BLaER1 (cell line): Measurements from ENCODE around the gene FREM2.

Experiments used
- H3K27ac ChIP-seq: shearing (Covaris generic); formaldehyde crosslinking; 2 replicates; pipeline ENCODE4 v1.8.1; 2022
- H3K27me3 ChIP-seq: shearing (Covaris generic); formaldehyde crosslinking; 2 replicates; pipeline ENCODE4 v1.8.1; 2022
- H3K36me3 ChIP-seq: shearing (Covaris generic); formaldehyde crosslinking; 2 replicates; pipeline ENCODE4 v1.8.1; 2022
- H3K4me1 ChIP-seq: shearing (Covaris generic); formaldehyde crosslinking; 2 replicates; pipeline ENCODE4 v1.8.1; 2022
- H3K4me2 ChIP-seq: shearing (Covaris generic); formaldehyde crosslinking; 2 replicates; pipeline ENCODE4 v1.8.1; 2022
- H3K4me3 ChIP-seq: shearing (Covaris generic); formaldehyde crosslinking; 2 replicates; pipeline ENCODE4 v1.8.1; 2022
- H3K9ac ChIP-seq: shearing (Covaris generic); formaldehyde crosslinking; 2 replicates; pipeline ENCODE4 v1.8.1; 2022
- H3K9me3 ChIP-seq: shearing (Covaris generic); formaldehyde crosslinking; 2 replicates; pipeline ENCODE4 v1.8.1; 2022
- H4K20me1 ChIP-seq: shearing (Covaris generic); formaldehyde crosslinking; 2 replicates; pipeline ENCODE4 v1.8.1; 2022
- Cebpa-rat ChIP-seq: shearing (Covaris generic); IDR thresholded peaks from 2 replicates; pipeline ENCODE4 v1.8.1; 2022

Gene FREM2

DNA sequence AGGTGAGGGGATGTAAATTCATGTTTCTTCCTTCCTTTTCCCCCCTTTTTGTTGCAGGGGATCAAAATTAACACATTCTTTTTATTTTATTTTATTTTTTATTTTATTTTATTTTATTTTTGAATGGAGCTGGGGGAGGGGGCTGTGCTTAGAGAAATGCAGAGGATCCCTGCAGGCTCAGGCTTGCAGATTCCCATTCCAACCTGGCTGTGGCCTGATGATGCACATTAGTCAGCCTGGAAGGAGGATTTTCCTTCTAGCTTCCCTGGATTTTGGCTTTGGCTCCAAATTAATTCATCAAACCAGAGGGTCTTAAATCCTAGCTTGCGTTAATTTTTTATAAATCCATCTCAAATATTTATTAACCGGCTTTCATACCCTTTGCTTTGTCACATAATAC lies 67.0 kb downstream of the FREM2 start:
- Histone ChIP-seq H3K4me2 (no peak overlapping the region), H3K9me3 (no peaks in the 10 kb centered on the region), H4K20me1 (no peaks in the 10 kb centered on the region), H3K27me3 (peaks cover 16% of the 10 kb centered on the region), H3K4me1 (no peaks in the 10 kb centered on the region), H3K4me3 (no peak overlapping the region), H3K27ac (no peak overlapping the region), H3K9ac (no peak overlapping the region), H3K36me3 (no peaks in the 10 kb centered on the region)
- TF ChIP-seq Cebpa-rat = no peak

DNA sequence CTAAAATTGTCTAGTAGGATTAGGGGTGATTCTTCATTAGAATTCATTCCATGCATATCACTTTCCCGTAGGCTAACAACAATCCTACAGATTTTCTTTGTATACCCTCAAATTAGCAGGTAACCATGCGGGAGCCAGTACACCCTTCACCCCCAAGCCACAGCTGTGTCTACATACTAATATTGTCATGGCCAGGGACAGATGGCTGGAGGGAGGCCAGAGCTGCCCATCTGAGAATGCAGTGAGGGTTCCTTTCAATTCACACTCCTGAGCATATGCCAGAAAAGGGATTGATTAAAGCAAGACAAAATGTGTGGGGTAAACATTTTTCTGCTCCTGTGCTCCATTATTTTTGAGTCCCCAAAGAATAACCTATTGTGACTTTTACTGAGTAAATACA lies 68.9 kb downstream of the FREM2 start:
- no peaks in the 10 kb centered on the region for H3K36me3 ChIP-seq
- no peak for TF ChIP-seq Cebpa-rat
- no peak overlapping the region for H3K4me2 ChIP-seq
- H4K20me1 ChIP-seq = no peaks in the 10 kb centered on the region
- no peak overlapping the region for H3K27ac ChIP-seq
- no peak overlapping the region for H3K9ac ChIP-seq
- no peaks in the 10 kb centered on the region for H3K4me1 ChIP-seq
- no peak overlapping the region for H3K4me3 ChIP-seq
- no peaks in the 10 kb centered on the region for H3K9me3 ChIP-seq
- H3K27me3 ChIP-seq = peaks cover 16% of the 10 kb centered on the region

DNA sequence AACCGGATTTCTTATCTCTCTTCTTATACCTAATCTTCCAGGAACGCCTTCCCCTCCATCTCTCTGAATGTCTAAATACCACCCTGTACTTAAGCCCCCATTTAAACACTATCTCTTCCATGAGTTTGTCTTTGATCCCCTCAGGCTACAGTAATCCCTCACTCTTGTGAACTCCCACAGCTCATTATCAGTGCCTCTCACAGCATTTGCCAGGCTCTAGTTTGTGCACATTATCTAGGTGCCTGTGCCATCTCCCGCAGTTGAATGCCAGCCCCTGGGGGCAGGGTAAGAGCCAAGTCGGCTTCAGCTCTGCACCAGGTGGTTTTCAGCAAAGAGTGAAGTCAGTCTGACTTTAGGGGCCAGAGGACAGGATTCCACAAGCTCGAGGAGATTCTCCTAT lies 71.4 kb downstream of the FREM2 start:
- no peak overlapping the region for H3K27ac ChIP-seq
- no peak overlapping the region for H3K4me2 ChIP-seq
- H3K36me3 ChIP-seq = no peaks in the 10 kb centered on the region
- H3K9ac ChIP-seq = no peak overlapping the region
- no peaks in the 10 kb centered on the region for H4K20me1 ChIP-seq
- H3K27me3 ChIP-seq = peaks cover 16% of the 10 kb centered on the region
- TF ChIP-seq Cebpa-rat = no peak
- H3K4me3 ChIP-seq = no peak overlapping the region
- H3K9me3 ChIP-seq = no peaks in the 10 kb centered on the region
- H3K4me1 ChIP-seq = no peaks in the 10 kb centered on the region

DNA sequence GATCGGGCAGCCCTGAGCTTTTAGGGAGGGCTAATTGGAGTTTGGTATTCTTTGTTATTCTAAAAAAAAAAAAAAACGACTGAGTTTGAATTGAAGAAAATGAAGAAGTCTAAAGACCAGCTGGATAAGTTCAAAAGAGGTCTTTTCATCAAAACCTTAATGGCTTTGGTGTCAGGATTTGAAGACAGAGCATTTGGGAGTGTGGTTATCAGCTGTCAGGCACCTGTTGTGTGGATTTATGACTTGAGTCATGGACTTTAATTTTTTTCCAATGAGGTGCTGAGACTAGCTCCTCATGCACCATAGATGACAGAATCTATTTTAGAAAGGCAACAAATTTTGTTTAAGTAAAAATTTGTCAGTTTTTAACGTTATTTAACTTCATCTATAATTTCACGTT lies 72.5 kb downstream of the FREM2 start:
- Histone ChIP-seq H3K27ac (no peak overlapping the region), H3K4me3 (no peak overlapping the region), H3K9ac (no peak overlapping the region), H3K36me3 (no peaks in the 10 kb centered on the region), H3K4me2 (no peak overlapping the region), H3K9me3 (no peaks in the 10 kb centered on the region), H4K20me1 (no peaks in the 10 kb centered on the region), H3K27me3 (peaks cover 16% of the 10 kb centered on the region), H3K4me1 (no peaks in the 10 kb centered on the region)
- TF ChIP-seq Cebpa-rat = no peak

DNA sequence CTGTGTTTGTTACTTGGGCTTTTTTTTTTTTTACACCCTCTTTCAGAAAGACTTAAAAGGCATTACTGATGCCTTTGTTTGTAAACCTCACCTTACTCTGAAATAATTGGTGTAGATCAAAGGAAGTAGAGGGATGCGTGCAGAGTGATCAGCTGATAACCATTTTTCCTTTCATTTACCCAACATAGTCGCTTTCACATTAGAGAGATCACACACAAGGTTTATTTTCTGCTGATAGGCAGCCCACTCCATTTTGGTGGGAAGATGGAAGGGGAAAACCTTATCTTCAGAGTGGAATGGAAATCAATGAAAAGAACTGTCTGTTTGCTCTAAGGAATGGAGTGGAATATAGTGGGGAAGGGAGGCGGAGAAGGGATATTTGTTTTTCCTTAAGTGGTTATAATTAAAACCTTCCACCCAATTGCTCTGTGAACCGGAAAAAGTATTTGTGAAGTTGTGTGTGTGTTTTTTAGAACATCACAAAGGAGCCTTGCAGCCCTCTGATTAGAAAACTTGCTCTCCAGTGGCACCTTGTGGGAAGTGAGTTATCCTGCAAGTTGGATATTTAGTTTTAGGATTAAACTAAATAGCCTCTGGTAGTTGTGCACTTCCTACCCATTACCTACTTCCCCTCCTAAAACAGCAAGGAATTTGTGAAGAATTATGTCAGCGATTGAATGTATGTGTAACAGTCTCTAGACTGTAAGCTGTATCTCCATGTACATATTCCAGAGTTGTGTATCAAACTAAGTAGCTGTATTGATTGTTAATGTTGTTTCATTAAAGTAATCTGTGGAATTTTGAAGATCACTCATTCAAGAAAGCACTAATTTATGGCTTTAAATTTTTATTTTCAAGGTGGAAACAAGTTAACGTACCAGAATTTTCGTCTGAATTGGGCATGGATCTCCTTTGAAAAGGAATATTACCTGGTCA lies 76.8 kb downstream of the FREM2 start:
- H3K4me2 ChIP-seq = no peak overlapping the region
- H3K9ac ChIP-seq = no peak overlapping the region
- no peaks in the 10 kb centered on the region for H3K4me1 ChIP-seq
- no peaks in the 10 kb centered on the region for H4K20me1 ChIP-seq
- H3K36me3 ChIP-seq = no peaks in the 10 kb centered on the region
- no peak overlapping the region for H3K27ac ChIP-seq
- H3K27me3 ChIP-seq = peaks cover 1% of the 10 kb centered on the region; the same call in 1 of the 2 replicates
- no peaks in the 10 kb centered on the region for H3K9me3 ChIP-seq
- no peak for TF ChIP-seq Cebpa-rat
- no peak overlapping the region for H3K4me3 ChIP-seq

DNA sequence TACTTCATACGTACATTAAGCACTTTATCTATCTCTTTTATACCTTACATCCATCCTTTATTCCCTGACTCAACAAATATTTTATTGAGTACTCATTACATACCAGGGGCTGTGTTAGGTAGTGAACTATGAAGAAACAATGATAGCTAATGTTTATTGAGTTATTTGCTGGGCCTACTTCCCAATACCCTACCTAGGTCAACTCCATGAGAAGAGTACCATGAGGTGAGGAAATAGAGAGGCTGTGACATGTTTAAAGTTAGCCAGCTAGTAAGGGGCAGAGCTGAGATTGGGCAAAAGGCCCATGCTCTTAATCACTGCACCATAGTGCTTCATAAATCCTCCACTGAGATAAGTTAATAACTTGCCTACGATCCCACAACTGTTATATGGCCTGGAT lies 79.9 kb downstream of the FREM2 start:
- Histone ChIP-seq H3K9me3 (no peaks in the 10 kb centered on the region), H3K9ac (no peak overlapping the region), H4K20me1 (no peaks in the 10 kb centered on the region), H3K4me2 (no peak overlapping the region), H3K36me3 (no peaks in the 10 kb centered on the region), H3K27me3 (no peaks in the 10 kb centered on the region), H3K27ac (no peak overlapping the region), H3K4me1 (no peaks in the 10 kb centered on the region), H3K4me3 (no peak overlapping the region)
- TF ChIP-seq Cebpa-rat = no peak

DNA sequence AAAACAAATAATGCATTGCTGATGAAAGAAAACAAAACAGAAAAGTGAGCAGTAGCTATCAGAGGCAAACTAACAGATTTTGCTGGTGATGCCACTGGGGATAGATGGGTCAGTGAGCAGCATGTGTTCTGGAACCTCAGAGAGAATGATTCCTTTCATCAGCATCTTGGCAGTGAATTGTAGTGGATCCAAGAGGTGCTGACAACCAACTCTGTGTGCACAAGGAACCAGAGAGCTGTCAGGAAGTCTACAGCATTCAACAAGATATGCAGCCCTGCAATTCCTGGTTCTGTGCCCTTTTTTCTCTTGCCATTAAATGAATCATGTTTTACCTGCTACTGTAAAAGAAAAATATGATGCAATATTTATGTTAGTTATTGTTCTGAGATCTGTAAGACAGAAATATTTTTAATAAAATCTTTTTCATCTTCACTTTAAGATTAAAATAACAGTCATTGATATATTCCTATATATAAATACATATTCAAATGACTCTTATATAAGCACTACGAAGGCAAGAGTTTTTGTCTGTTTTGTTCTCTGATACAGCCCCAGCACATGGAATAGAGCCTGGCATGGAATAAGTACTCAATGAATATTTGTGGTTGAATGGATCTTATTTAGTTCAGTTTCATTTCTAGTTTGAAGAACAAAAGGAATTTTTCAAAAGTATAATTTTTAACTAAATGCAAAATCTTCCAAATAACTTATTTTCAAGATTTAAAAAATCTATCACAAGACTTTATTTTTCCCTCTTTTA lies 80.8 kb downstream of the FREM2 start:
- Histone ChIP-seq H3K4me2 (no peak overlapping the region), H3K9ac (no peak overlapping the region), H3K4me3 (no peak overlapping the region), H3K36me3 (no peaks in the 10 kb centered on the region), H3K9me3 (no peaks in the 10 kb centered on the region), H3K4me1 (no peaks in the 10 kb centered on the region), H4K20me1 (no peaks in the 10 kb centered on the region), H3K27me3 (no peaks in the 10 kb centered on the region), H3K27ac (no peak overlapping the region)
- TF ChIP-seq Cebpa-rat = no peak

DNA sequence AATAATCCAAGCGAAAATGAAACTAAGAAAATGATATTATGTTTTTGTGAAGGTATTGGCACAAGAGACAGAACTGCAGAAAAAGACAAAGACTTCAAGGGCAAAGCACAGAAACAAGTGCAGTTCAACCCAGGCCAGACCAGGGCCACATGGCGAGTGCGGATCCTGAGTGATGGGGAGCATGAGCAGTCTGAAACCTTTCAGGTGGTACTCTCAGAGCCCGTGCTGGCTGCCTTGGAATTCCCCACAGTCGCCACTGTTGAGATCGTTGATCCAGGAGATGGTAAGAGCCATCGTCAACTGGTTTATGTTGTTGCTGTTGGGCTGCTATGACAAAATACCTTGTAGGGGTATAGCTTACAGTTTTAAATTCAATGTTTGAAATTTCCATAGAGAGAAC lies 82.6 kb downstream of the FREM2 start:
- Histone ChIP-seq H3K4me1 (no peaks in the 10 kb centered on the region), H3K27me3 (no peaks in the 10 kb centered on the region), H3K4me3 (no peak overlapping the region), H3K4me2 (no peak overlapping the region), H3K9ac (no peak overlapping the region), H3K36me3 (no peaks in the 10 kb centered on the region), H3K9me3 (no peaks in the 10 kb centered on the region), H4K20me1 (no peaks in the 10 kb centered on the region), H3K27ac (no peak overlapping the region)
- no peak for TF ChIP-seq Cebpa-rat

DNA sequence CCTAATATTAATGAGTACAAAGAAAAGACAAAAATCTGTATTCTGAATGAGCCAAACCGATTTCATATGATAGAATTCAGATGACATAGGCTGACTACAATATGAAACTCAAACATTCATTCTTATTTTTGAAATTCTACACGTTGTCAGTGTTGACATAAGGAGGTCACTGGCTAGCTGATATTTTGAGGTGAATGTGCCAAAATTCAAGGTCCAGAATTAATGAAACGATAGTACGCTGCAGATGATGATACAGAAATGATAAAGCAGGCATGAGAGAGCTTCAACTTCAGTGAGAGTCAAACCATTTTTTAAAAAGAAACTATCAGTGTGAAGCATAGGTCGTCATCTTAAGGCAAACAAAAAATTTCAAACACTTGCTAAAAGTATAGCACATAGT lies 88.2 kb downstream of the FREM2 start:
- Histone ChIP-seq H3K36me3 (no peaks in the 10 kb centered on the region), H3K4me3 (no peak overlapping the region), H4K20me1 (no peaks in the 10 kb centered on the region), H3K9me3 (no peaks in the 10 kb centered on the region), H3K27me3 (no peaks in the 10 kb centered on the region), H3K4me1 (no peaks in the 10 kb centered on the region), H3K9ac (no peak overlapping the region), H3K4me2 (no peak overlapping the region), H3K27ac (no peak overlapping the region)
- TF ChIP-seq Cebpa-rat = no peak

DNA sequence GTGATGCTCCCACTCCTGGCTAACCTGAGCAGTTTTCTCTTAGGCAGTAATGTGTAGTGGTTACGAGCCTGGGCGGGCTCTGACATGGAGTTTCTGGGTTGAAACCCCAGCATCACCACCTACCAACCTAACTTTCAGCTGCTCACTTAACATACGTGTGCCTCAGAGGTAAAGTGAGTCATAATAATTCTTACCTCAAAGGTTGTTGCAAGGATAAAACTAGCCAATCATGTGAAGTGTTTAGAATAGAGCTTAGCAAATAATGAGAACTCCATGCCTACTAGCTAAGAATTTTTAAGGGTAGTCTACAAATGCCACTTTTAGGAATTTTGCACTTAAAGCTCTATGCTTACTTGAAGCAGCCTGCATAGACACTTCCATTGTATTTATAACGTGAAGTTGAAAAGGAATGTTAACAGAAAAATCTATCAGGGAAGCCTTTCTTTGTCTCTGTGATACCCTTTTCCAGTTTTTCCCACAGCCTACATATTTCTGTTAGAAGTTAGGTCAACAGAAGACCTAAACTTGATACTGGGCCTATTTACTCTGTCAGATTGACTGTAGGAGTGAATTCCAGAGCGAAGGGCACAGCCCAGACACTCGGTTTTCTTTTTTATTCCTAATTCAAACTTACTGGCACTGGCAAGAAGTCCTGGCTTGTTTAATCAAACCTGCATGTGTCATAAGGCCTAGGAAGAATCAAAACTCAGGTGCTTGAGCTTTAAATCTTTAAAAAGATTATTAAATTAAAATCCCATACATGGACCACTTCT lies 90.7 kb downstream of the FREM2 start:
- Histone ChIP-seq H3K36me3 (no peaks in the 10 kb centered on the region), H3K4me3 (no peak overlapping the region), H3K9ac (no peak overlapping the region), H4K20me1 (no peaks in the 10 kb centered on the region), H3K4me1 (no peaks in the 10 kb centered on the region), H3K9me3 (no peaks in the 10 kb centered on the region), H3K27ac (no peak overlapping the region), H3K27me3 (no peaks in the 10 kb centered on the region), H3K4me2 (no peak overlapping the region)
- TF ChIP-seq Cebpa-rat = no peak
